DMS79 treated with DMSO at 0.1 percent for 48 hours (cell line): ENCODE data around the gene MAN1B1.

ENCODE experiments used
- DNase-seq: peaks from one replicate; lab custom pipeline; 2025; lab: John Stamatoyannopoulos, UW

Gene MAN1B1

GRCh38 chr9:137146527-137146918, 59.7 kb downstream of the MAN1B1 start:
- no peak for DNase-seq

- DNase-seq = no peak
Measured at GRCh38 chr9:137147091-137147792, 60.5 kb downstream of the MAN1B1 start.

GRCh38 chr9:137147793-137148160, 61.0 kb downstream of the MAN1B1 start:
- peak; percentile 45 for DNase-seq

- DNase-seq = no peak
Measured at GRCh38 chr9:137148242-137148641, 61.5 kb downstream of the MAN1B1 start.

GRCh38 chr9:137148661-137149060, 61.9 kb downstream of the MAN1B1 start:
- peak; percentile 97 for DNase-seq

GRCh38 chr9:137149363-137149762, 62.6 kb downstream of the MAN1B1 start:
- no peak for DNase-seq

GRCh38 chr9:137149942-137150616, 63.3 kb downstream of the MAN1B1 start:
- DNase-seq = no peak

- DNase-seq = no peak
Measured at GRCh38 chr9:137150617-137151457, 64.1 kb downstream of the MAN1B1 start.

GRCh38 chr9:137152844-137153405, 66.1 kb downstream of the MAN1B1 start:
- no peak for DNase-seq

- no peak for DNase-seq
Measured at GRCh38 chr9:137156567-137157375, 70.0 kb downstream of the MAN1B1 start.

GRCh38 chr9:137157618-137158415, 71.0 kb downstream of the MAN1B1 start:
- DNase-seq = no peak

- no peak for DNase-seq
Measured at GRCh38 chr9:137158625-137159024, 71.8 kb downstream of the MAN1B1 start.
